ENCODE measurements around the gene CREBBP.
"Not testable (repeated sequence)": the region's sequence is repeated elsewhere in the genome, so short reads cannot be mapped to it uniquely, and the experiment has no call there.

Gene CREBBP

DNA sequence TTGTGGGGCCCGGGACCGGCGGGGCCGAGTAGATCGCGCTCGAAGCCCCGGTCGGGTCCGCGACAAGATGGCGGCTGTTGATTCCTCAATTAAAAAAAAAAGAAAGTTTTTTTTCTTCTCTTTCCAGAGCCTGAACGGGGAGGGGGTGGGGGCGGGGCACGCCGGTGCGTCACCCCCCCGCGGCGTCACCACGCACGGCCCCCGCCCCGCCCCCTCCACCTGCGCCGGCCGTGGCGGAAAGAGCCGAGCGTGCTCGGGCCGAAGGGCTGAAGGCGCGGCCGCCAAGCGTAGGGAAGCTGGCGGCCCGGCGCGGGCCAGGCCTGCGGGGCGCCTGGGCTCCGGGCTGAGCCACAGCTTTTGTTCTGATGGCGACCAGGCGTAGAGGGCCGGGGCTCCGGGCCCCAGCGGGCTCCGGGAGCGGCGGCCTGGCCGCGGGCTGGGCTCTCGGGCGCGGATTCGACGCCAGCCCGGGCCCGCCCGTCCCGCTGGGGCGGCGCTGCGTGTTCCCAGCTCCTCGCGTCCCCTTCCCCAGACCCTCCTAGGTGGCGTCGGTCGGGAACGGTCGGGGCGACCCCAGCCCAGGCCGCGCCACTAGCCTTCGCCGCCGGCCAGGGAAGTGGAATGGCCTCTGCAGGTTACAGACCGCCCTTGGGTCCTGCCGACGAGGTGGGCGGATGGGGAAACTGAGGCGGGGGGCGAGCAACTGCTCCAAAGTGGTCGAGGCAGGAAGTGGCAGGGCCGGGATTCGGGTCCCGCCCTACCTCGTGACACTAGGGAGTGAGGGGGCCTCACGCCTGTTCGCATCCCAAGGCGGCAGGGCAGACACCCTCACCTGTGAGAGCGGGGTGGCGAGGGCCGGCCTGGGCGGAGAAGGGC, at the start of gene CREBBP:
TSS of gene CREBBP (minus strand) at position 91 of the 876 bp plus-strand sequence. CDS start 797 bp downstream, outside the sequence.
- peak; percentile 70 to 81 for DNase-seq (ENCODE audit: low read depth in 2 of 2)

DNA sequence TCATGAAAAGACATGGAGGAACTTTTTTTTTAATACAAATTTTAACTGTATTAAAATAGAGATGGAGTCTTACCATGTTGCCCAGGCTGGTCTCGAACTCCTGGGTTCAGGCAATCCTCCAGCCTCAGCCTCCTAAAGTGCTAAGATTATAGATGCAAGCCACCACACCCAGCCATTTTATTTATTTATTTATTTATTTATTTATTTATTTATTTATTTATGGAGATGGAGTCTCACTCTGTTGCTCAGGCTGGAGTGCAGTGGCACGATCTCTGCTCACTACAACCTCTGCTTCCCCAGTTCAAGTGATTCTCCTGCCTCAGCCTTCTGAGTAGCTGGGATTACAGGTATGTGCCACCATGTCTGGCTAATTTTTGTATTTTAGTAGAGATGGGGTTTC, 46.6 kb upstream of the CREBBP start:
- DNase-seq (ENCODE audit: low read depth in 2 of 2) = not testable (repeated sequence)

DNA sequence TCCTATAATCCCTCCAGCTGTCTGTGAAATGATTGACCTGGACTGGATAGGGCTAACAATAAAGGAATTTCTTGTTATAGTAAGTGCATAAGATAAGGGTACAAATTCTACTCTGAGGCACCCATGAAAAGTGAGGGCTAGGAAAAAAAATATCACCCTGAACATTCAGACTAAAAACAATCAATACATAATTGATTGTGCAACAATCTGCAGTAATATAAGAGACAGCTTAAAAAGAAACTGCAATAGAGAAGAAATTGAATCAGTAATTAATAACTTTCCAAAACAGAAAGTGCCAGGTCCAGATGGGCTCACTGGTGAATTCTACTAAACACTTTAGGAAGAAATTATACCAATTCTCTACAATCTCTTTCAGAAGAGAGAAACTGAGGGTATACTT, 44.2 kb upstream of the CREBBP start:
- DNase-seq (ENCODE audit: low read depth in 2 of 2) = no peak

DNA sequence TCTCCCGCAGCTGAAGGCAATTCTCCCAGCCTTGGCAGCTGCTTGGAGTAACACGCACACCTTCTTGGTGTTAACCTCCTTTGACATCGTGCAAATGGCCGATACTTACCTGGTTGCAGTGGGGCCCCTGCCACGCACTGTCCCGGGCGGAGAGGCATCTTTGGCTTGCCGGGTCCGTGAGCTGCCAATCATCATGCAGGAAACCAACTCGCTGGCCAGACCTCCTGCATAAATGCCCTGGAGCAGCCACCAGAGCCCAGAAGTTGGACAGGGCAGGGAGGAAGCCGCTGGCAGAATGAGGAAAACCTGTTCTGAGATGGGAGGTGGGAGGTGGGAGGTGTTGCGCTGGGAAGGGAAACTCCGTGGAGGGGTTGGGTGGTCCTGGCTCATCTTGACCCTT, 41.7 kb upstream of the CREBBP start:
- DNase-seq (ENCODE audit: low read depth in 2 of 2) = no peak

DNA sequence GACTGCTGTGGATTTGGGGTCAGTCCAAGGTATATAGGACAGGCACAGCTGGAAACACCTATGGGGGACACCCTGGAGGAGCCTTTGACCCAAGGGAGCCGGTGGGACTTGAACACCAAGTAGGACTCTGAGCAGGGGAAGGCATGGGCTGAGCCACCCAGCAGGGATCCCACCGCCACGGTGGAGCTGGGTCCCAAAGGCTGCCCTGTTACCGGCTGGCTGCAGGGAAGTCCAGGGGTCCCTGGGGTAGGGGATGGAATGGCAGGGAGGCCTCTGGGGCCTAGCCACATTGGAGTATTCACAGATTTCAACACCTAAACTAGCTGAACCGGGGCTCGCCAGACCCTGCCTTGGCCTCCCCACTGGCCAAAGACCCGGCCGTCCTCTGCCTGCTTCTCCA, 39.7 kb upstream of the CREBBP start:
- DNase-seq (ENCODE audit: low read depth in 2 of 2) = no peak

DNA sequence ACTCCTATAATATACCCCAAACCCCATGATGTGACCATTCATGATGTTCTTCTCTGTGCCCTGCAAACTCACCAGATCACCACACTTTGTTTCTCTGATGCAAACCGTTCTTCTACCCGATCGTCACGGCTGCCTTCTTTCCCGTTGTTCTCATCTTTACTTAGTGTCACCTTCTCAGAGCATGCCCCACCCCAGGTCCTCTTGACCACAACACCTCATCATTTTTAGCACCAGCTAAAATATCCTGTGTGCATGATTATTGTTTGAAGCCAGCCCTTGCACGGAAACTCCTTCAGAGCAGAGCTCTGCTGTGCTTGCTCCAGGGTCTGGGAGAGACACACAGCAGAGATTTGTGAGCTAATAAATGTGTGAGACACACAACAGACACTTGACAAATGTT, 38.9 kb upstream of the CREBBP start:
- no peak for DNase-seq (ENCODE audit: low read depth in 2 of 2)

DNA sequence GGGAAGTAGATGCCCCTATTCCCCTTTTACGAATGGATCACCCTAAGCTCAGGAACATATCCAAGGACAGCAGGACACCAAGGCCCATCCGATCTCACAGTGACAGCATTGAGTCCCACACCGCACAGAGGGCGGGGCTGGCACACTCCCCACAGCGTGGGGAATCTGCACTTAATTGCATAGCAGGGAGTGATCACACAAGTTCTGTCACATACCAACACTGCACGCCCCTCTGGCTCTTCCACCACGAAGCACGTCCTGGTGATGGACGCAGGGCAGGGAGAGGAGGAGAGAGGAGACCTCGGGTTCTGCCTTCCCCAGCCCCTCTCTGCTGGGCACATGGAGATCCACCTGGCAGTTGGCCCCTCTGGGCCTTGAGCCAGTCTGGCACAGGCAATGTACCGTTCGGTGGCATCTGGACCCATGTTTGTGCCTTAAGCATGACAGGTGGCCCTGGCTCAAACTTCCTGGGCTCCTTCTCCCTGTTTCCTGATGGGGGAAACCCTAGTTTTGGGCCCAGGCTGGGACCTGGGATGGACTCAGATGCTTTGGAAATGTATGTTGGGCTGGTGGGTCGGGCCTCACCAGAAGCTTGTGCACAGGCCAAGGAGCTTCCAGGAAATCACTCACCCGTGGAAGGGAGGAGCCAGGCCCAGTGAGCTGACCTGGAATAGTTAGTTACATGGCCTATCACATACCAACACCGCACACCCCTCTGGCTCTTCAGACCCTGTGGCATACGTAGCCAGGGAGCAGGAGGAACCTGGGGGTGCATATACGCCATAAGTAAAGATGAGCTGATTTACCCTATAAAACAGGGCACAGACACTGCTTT, 35.1 kb upstream of the CREBBP start:
- no peak for DNase-seq (ENCODE audit: low read depth in 2 of 2)

DNA sequence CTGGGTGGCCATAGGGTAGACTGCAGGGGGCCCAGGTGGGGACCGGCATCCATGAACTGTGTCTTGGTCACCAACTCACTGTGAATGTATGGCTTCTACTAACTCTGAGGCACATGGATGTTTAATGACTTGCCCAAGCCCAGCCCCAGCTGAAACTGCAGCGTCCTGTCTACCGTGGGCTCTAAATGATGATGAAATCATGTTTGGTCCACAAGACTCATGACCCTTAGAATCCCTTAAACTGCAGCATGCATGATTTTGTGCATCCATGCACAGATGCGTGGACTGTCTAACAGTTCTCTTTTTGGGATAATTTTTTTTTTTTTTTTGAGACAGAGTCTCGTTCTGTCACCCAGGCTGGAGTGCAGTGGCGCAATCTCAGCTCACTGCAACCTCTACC, 32.4 kb upstream of the CREBBP start:
- DNase-seq (ENCODE audit: low read depth in 2 of 2) = no peak

DNA sequence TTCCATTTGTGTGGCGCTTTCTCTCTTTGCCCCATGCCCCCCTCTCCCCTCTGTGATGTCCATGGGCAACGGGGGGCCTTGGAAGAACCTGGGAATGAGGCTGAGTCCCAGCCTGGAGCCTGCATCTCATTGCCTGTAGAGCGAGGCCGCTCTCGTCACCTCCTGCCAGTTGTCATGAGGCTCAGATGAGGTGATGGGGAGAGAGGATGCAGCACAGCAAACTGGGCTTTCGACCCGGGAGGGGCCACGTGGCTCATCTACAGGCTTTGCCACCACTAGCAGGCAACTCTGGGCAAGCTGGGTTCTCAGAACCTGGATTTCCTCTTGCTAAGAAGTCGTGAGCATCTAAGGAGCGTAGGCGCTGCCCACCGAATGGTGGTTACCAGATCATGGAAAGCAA, 31.9 kb upstream of the CREBBP start:
- no peak for DNase-seq (ENCODE audit: low read depth in 2 of 2)

DNA sequence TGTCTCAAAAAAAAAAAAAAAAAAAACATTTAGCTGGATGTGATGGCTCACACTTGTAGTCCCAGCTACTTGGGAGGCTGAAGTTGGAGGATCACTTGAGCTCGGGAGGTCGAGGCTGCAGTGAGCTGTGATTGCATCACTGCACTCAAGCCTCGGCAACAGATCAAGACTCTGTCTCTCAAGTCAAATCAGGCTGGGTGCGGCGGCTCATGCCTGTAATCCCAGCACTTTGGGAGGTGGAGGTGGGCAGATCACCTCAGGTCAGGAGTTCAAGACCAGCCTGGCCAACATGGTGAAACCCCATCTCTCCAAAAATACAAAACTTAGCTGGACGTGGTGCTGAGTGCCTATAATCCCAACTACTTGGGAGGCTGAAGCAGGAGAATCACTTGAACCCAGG, 31.2 kb upstream of the CREBBP start:
- DNase-seq (ENCODE audit: low read depth in 2 of 2) = not testable (repeated sequence)

DNA sequence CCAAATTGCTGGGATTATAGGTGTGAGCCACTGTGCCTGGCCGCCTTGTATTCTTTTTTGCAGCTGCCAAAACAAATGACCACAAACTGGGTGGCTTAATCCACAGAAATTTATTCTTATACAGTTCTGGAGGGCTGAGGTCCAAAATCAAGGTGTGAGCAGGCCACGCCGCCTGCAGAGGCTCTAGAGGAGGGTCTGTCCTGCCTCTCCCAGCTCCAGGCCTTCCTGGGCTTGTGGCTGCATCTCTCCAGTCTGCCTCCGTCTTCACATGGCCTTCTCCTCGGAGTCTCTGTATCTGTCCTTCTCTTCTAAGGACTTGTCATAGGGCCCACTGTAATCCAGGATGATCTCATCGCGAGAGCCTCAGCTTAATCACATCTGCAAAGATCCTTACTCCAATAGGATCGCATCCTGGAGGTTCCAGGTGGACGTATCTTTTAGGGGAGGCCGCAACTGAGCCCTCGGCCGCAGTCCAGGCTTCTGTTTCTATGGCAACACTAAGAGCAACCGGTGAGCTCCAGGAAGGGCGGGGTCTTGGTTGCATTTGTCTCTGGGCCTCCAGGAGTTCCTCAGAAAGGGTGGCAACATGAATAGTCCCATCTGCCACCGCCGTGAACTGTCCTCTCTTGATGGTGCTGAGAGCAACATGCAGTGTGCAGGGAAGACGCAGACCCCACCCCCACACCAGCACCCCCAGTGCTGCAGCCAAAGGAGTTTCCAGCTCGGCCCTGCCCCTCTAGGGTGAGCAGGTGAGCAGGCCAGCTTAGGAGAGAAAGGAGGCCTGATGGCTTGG, 29.5 kb upstream of the CREBBP start:
- no peak for DNase-seq (ENCODE audit: low read depth in 2 of 2)

DNA sequence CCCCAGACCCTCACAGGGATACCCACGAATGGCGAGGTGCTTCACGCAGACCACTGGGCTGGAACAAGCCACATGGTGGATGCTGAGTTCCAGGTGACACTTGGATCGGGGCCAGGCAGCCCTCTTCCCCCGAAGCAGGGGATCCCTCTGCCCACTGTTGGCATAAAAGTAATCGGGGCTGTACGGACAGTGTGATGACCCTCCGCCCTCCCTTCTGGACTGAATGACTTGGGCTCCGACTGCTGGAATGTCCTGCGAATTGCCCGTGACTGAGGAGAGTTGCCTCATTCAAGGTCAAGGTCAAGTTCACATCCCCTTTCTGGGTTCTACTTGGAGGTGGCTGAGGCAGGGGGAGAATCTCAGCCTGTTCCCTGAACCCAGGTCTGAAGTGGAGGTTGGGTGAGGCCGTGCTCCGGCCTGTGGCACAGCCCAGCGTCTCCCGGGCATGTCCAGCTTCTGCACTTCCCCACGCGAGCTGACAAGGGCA, 28.5 kb upstream of the CREBBP start:
- no peak for DNase-seq (ENCODE audit: low read depth in 2 of 2)

DNA sequence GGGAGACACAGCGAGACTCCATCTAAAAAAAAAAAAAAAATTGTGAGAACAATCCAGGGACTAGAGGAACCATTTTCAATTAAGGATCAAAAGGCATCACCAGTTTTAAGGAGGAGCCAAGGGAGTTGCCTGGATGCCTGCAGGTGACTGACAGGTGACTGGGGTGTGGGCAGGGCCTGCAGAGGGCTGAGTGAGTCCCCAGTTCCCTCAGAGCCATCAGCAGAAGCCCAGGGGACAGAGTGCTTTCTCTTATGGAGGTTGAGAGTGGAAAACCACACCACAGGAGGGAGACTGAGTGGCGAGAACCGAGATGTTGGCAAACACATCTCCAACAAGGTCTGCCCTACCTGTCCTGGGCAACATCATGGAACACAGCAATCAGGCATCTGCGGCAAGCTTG, 27.1 kb upstream of the CREBBP start:
- DNase-seq (ENCODE audit: low read depth in 2 of 2) = no peak

DNA sequence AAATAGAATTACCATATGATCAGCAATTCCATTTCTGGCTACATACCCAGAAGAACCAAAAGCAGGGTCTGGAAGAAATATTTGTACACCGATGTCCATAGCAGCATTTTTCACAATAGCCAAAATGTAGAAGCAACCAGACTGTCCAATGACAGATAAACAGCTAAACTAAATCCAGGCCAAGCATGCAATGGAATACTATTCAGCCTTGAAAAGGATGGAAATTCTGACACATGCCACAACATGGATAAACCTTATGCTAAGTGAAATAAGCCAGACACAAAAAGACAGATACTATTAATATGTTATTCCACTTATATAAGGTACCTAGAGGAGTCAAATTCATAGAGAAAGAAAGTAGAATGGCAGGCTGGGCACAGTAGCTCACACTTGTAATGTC, 25.9 kb upstream of the CREBBP start:
- DNase-seq (ENCODE audit: low read depth in 2 of 2) = no peak

DNA sequence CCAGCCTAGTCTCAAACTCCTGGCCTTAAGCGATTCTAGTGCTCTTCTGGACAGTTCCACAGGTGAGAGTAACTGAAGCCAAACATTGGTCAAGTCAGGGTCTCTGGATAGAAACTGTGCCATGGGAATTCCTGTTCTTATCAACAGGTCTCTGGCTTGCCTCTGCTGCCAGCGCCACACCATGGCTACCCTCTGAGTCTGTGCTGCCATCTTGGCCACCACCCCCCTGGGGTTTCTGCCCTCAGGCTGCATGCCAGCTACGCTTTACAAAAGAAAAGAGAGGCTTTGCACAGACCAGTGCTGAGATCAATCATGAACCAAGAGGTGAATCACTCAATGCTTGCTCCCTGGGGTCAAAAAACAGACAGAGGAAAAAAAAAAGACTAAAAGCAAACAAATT, 24.4 kb upstream of the CREBBP start:
- DNase-seq (ENCODE audit: low read depth in 2 of 2) = no peak

DNA sequence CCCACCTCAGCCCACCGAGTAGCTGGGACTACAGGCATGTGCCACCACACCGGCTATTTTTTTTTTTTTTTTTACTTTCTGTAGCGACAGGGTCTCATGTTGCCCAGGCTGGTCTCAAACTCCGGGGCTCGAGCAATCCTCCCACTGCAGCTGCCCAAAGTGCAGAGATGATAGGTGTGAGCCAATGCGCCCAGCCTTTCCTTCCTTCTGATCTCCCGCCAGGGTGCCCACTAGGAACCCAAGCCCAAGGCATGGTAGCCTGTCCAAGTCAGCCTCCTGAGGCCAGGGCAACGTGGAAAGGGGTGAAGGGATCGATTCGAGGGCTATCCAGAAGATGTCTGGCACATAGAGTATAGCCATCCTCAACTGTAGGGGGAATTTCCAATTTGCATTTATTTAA, 9.6 kb upstream of the CREBBP start:
- no peak for DNase-seq (ENCODE audit: low read depth in 2 of 2)

DNA sequence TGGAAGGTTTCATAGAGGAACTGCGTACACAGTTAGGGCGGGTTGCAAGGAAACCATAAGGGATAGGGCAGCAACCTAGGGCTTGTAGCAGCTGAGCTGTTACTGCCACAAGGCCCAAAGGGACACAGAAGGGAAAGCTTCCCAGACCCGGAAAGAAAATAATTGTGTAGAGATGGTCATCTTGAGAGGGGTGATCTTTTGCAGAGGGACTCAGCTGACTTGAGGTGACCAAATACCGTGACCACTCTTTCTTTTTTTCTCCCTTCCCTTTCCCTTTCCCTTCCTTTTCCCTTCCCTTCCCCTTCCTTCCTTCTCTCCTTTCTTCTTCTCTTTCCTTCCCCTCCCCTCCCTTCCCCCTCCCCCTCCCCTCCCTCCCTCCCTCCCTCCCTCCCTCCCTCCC, 8.5 kb upstream of the CREBBP start:
- no peak for DNase-seq (ENCODE audit: low read depth in 2 of 2)

DNA sequence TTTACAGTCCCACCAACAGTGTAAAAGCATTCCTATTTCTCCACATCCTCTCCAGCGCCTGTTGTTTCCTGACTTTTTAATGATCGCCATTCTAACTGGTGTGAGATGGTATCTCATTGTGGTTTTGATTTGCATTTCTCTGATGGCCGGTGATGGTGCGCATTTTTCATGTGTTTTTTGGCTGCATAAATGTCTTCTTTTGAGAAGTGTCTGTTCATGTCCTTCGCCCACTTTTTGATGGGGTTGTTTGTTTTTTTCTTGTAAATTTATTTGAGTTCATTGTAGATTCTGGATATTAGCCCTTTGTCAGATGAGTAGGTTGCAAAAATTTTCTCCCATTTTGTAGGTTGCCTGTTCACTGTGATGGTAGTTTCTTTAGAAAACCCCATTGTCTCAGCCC, 5.5 kb upstream of the CREBBP start:
- not testable (repeated sequence) for DNase-seq (ENCODE audit: low read depth in 2 of 2)

DNA sequence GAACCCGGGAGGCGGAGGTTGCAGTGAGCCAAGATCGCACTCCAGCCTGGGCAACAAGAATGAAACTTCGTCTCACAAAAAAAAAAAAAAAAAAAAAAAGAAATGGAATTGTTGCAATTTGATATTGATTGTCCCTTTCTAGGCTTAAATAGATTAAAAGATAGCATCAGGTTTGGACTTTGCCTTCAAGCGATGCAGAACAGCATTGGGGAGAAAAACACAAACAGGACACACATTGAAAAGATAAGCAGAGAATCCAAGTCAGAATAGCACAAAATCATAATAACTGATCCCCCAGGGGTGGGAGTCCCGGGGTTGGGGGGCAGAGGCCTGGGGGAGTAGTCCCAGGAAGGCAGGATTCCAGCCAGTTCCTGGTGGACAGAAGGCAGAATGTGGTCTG, 3.9 kb upstream of the CREBBP start:
- DNase-seq (ENCODE audit: low read depth in 2 of 2) = no peak

DNA sequence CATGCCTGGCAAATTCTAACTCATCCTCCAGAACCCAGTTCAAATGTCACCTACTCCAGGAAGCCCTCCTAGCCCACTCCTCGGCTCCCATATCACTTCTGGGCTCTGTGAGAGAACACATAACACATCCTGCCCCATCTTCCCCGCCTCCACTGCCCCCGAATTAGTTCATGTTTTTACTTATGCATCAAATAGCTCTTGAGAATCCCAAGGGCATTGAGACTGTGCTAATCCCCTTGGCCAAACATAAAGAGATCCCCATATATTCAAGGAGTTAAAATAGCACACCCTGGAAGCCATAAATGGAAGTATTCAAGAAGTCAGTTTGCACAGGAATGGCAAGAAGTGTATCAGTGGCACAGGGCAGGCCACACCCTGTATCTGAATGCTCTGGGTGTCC, 2.0 kb upstream of the CREBBP start:
- DNase-seq (ENCODE audit: low read depth in 2 of 2) = no peak

DNA sequence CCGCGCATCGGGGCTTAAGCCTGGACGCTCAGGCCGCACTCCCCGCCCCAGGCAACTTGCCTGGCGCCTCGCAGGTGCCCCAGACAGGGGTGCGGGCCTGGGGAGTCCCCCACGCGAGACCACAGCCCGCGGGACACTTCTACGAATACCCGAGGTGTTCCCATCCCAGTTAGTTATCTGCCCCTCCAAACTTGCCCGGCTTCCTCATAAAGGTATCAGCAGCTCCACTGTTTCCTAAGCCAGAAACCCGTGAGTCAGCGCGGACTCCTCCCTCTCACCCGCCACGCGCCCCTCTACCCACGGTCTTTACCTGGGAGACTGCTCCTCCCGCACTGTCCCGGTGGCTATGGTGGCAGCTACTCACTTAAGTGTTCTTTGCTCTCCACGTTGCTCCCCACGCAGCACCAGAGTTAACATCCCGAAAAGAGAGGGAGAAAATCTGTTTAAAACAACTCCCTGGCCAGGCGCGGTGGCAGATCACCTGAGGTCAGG, 1.0 kb upstream of the CREBBP start:
- no peak for DNase-seq (ENCODE audit: low read depth in 2 of 2)

All from stimulated activated CD8-positive, alpha-beta memory T cell treated with anti-CD3 and anti-CD28 coated beads, Interleukin-2, amount 100 ng/mL, for 48 hours (primary cell).